SK-N-SH (cell line): ENCODE measurements around the gene SLC29A1. TPM values are rescaled to one million over a fixed set of nuclear protein-coding genes. Genes with fewer than 3 reads are reported as not detected.

Source experiments
- CTCF ChIP-seq: fragments of 200-600 bp; sonication (generic); IDR thresholded peaks from 2 replicates; pipeline ENCODE4 v1.6.1; 2017; ENCODE audit warnings: antibody characterized with exemption, mild to moderate bottlenecking, moderate library complexity
- EZH2phosphoT487 ChIP-seq: fragments of 200-600 bp; sonication (generic); IDR thresholded peaks from 2 replicates; pipeline ENCODE4 v1.6.1; 2017; ENCODE audit warnings: low read depth, mixed run types, mild to moderate bottlenecking, antibody characterized with exemption, moderate library complexity, borderline replicate concordance
- FOXJ3 ChIP-seq: sonication (generic); formaldehyde crosslinking; IDR thresholded peaks from 2 replicates; pipeline ENCODE4 v1.5.1; 2020; ENCODE audit warnings: mild to moderate bottlenecking, missing genetic modification reagents
- FOXM1 ChIP-seq: IDR thresholded peaks from 2 replicates; pipeline ENCODE4 v1.4.0; 2012; ENCODE audit warnings: low read depth, mild to moderate bottlenecking
- IRF3 ChIP-seq: fragments of 150-350 bp; IDR thresholded peaks from 2 replicates; pipeline ENCODE4 v1.6.1; 2016; ENCODE audit warnings: mild to moderate bottlenecking, low read depth, low read length
- MAX ChIP-seq: IDR thresholded peaks from 2 replicates; pipeline ENCODE4 v1.4.0; 2012; ENCODE audit warnings: low read depth
- MEF2A ChIP-seq: IDR thresholded peaks from 2 replicates; pipeline ENCODE4 v1.4.0; 2012; ENCODE audit warnings: low read depth, borderline replicate concordance
- NFIC ChIP-seq: IDR thresholded peaks from 2 replicates; pipeline ENCODE4 v1.4.0; 2012; ENCODE audit warnings: borderline replicate concordance
- NRF1 ChIP-seq: IDR thresholded peaks from 2 replicates; pipeline ENCODE4 v1.6.1; 2012; ENCODE audit warnings: low read depth, mild to moderate bottlenecking, low read length
- POLR2AphosphoS5 ChIP-seq: IDR thresholded peaks from 2 replicates; pipeline ENCODE4 v1.6.1; 2012; ENCODE audit warnings: low read depth, low read length
- RCOR1 ChIP-seq: fragments of 150-350 bp; IDR thresholded peaks from 2 replicates; pipeline ENCODE4 v1.6.1; 2017; ENCODE audit warnings: antibody characterized with exemption, low read length
- REST ChIP-seq: IDR thresholded peaks from 2 replicates; pipeline ENCODE4 v1.6.1; 2012; ENCODE audit warnings: mild to moderate bottlenecking, low read depth, low read length, moderate library complexity
- RFX5 ChIP-seq: IDR thresholded peaks from 2 replicates; pipeline ENCODE4 v1.6.1; 2012; ENCODE audit warnings: mild to moderate bottlenecking, improper control_type of control experiment, low read length
- SIN3A ChIP-seq: IDR thresholded peaks from 2 replicates; pipeline ENCODE4 v1.6.1; 2012; ENCODE audit warnings: low read depth, mild to moderate bottlenecking, low read length, moderate library complexity, borderline replicate concordance
- TAF1 ChIP-seq: IDR thresholded peaks from 2 replicates; pipeline ENCODE4 v1.6.1; 2012; ENCODE audit warnings: low read depth, mild to moderate bottlenecking, low read length, moderate library complexity, borderline replicate concordance
- TEAD4 ChIP-seq: IDR thresholded peaks from 2 replicates; pipeline ENCODE4 v1.4.0; 2012; ENCODE audit warnings: mild to moderate bottlenecking, borderline replicate concordance; ENCODE audit not compliant: insufficient read depth
- ZBTB33 ChIP-seq: IDR thresholded peaks from 2 replicates; pipeline ENCODE4 v1.4.0; 2012; ENCODE audit warnings: low read depth, borderline replicate concordance
- polyA plus RNA-seq, 3 experiments: library from polyadenylated mRNA; depleted of rRNA; stranded (reverse); fragments of >200 nt; gene quantifications; 2 replicates each; pipeline ENCODE4 v1.2.3, GENCODE V29; 2012

SLC29A1 gene
- polyA plus RNA-seq, 1 of the 3 experiments (the other 2 are of a cell fraction) = 44.5 TPM

- TF ChIP-seq ZBTB33 (peak; percentile 34; the same call in 1 of the 2 replicates), TEAD4 (no peak), FOXJ3 (no peak), TAF1 (peak; percentile 99), EZH2phosphoT487 (no peak), MEF2A (peak; percentile 65; the same call in 1 of the 2 replicates), IRF3 (no peak), NRF1 (no peak), CTCF (no peak), RFX5 (peak; percentile 23; the same call in 1 of the 2 replicates), FOXM1 (no peak), NFIC (no peak), MAX (peak; percentile 88; the same call in 1 of the 2 replicates), REST (peak; percentile 80), POLR2AphosphoS5 (peak; percentile 100), SIN3A (peak; percentile 93), RCOR1 (peak; percentile 48)
These were observed 23.4 kb downstream of the SLC29A1 start, which contains the start of gene HSP90AB1 (continued) for GRCh38 chr6:44246663-44247337.
